WTC11 (cell line): Measurements from ENCODE around the gene FAM107B. TPM values are rescaled to one million over a fixed set of nuclear protein-coding genes. Genes with fewer than 3 reads are reported as not detected.

Source experiments
- ATAC-seq: fragments of 200-7000 bp; cut with Tn5 transposase; 2 replicates; pipeline ENCODE4 v1.10.0; 2021; ENCODE audit warnings: mild to moderate bottlenecking, moderate library complexity
- CTCF ChIA-PET: fragments of 300-600 bp; sonication (Branson Sonifier 250); formaldehyde crosslinking; loops from one replicate; lab custom pipeline; 2021; ENCODE audit warnings: antibody characterized with exemption; lab: Charles Lee
- POLR2A ChIA-PET: fragments of 350-600 bp; sonication (Branson Sonifier 250); formaldehyde crosslinking; loops from one replicate; lab custom pipeline; 2021; ENCODE audit warnings: antibody characterized with exemption; lab: Charles Lee
- DNase-seq: peaks from one replicate; pipeline ENCODE4 v3.0.0; 2021; ENCODE audit warnings: low spot score
- H3K27ac Mint-ChIP-seq: 2 replicates; pipeline ENCODE4 v1.8.0; 2021; ENCODE audit warnings: mixed read lengths
- H3K27me3 Mint-ChIP-seq: 2 replicates; pipeline ENCODE4 v1.8.0; 2021; ENCODE audit warnings: low read depth, mild to moderate bottlenecking, moderate library complexity, mixed read lengths
- H3K36me3 Mint-ChIP-seq: 2 replicates; pipeline ENCODE4 v1.8.0; 2021; ENCODE audit warnings: mixed read lengths
- H3K4me1 Mint-ChIP-seq: 2 replicates; pipeline ENCODE4 v1.8.0; 2022; ENCODE audit warnings: mixed read lengths
- H3K4me3 Mint-ChIP-seq: 2 replicates; pipeline ENCODE4 v1.8.0; 2021; ENCODE audit warnings: mild to moderate bottlenecking, moderate library complexity, mixed read lengths
- H3K9me3 Mint-ChIP-seq: 2 replicates; pipeline ENCODE4 v1.8.0; 2021; ENCODE audit warnings: mixed read lengths
- AR ChIP-seq: fragments of 250-450 bp; sonication (Bioruptor Pico); IDR thresholded peaks from 2 replicates; pipeline ENCODE4 v1.9.0; 2021; ENCODE audit warnings: mild to moderate bottlenecking
- CBFB ChIP-seq: sonication (generic); formaldehyde crosslinking; IDR thresholded peaks from 2 replicates; pipeline ENCODE4 v1.8.1; 2022; ENCODE audit warnings: mild to moderate bottlenecking, low read depth, missing genetic modification reagents
- CDX4 ChIP-seq: fragments of 250-450 bp; sonication (Bioruptor Pico); IDR thresholded peaks from 2 replicates; pipeline ENCODE4 v1.9.0; 2021; ENCODE audit warnings: moderate library complexity, mild to moderate bottlenecking, inconsistent platforms, borderline replicate concordance
- E2F1 ChIP-seq: sonication (generic); formaldehyde crosslinking; IDR thresholded peaks from 2 replicates; pipeline ENCODE4 v1.8.0; 2022; ENCODE audit warnings: mild to moderate bottlenecking, missing genetic modification reagents
- ERG ChIP-seq: fragments of 250-450 bp; sonication (Bioruptor Pico); IDR thresholded peaks from 2 replicates; pipeline ENCODE4 v1.8.0; 2021; ENCODE audit warnings: mild to moderate bottlenecking
- ETV6 ChIP-seq: sonication (generic); formaldehyde crosslinking; IDR thresholded peaks from 2 replicates; pipeline ENCODE4 v1.8.1; 2022; ENCODE audit warnings: mild to moderate bottlenecking, missing genetic modification reagents
- FOXK1 ChIP-seq: sonication (generic); formaldehyde crosslinking; IDR thresholded peaks from 2 replicates; pipeline ENCODE4 v1.8.0; 2022; ENCODE audit warnings: mild to moderate bottlenecking, moderate library complexity, missing genetic modification reagents
- GABPB1 ChIP-seq: sonication (generic); formaldehyde crosslinking; IDR thresholded peaks from 2 replicates; pipeline ENCODE4 v1.8.1; 2023; ENCODE audit warnings: mild to moderate bottlenecking, missing genetic modification reagents
- IRF1 ChIP-seq: sonication (generic); formaldehyde crosslinking; IDR thresholded peaks from 2 replicates; pipeline ENCODE4 v1.8.0; 2023; ENCODE audit warnings: missing genetic modification reagents
- MXD4 ChIP-seq: fragments of 250-450 bp; sonication (Bioruptor Pico); IDR thresholded peaks from 2 replicates; pipeline ENCODE4 v1.8.0; 2021; ENCODE audit warnings: mild to moderate bottlenecking, moderate library complexity, borderline replicate concordance
- MYBL2 ChIP-seq: sonication (generic); formaldehyde crosslinking; IDR thresholded peaks from 2 replicates; pipeline ENCODE4 v1.8.1; 2023; ENCODE audit warnings: mild to moderate bottlenecking, moderate library complexity, missing genetic modification reagents
- NR1H2 ChIP-seq: sonication (generic); formaldehyde crosslinking; IDR thresholded peaks from 2 replicates; pipeline ENCODE4 v1.9.0; 2021; ENCODE audit warnings: mild to moderate bottlenecking, moderate library complexity, missing genetic modification reagents
- PREB ChIP-seq: sonication (generic); formaldehyde crosslinking; IDR thresholded peaks from 2 replicates; pipeline ENCODE4 v1.8.1; 2022; ENCODE audit warnings: mild to moderate bottlenecking, missing genetic modification reagents, moderate library complexity, borderline replicate concordance
- PRRX2 ChIP-seq: fragments of 250-450 bp; sonication (Bioruptor Pico); IDR thresholded peaks from 2 replicates; pipeline ENCODE4 v1.8.0; 2021; ENCODE audit warnings: mild to moderate bottlenecking
- SP1 ChIP-seq: sonication (generic); formaldehyde crosslinking; conservative IDR thresholded peaks from 2 replicates; pipeline ENCODE4 v1.8.1; 2022; ENCODE audit warnings: missing genetic modification reagents
- TEAD1 ChIP-seq: sonication (generic); formaldehyde crosslinking; IDR thresholded peaks from 2 replicates; pipeline ENCODE4 v1.8.0; 2022; ENCODE audit warnings: mild to moderate bottlenecking, missing genetic modification reagents
- TEAD4 ChIP-seq: sonication (generic); formaldehyde crosslinking; IDR thresholded peaks from 2 replicates; pipeline ENCODE4 v1.8.0; 2022; ENCODE audit warnings: mild to moderate bottlenecking, missing genetic modification reagents
- total RNA-seq: library from RNA; stranded (reverse); gene quantifications from 3 replicates; pipeline ENCODE4 v1.2.3, GENCODE V29; 2021
- TF ChIP-seq, protein P1 (sequence below): sonication (generic); formaldehyde crosslinking; IDR thresholded peaks from 2 replicates; pipeline ENCODE4 v1.8.1; 2023; ENCODE audit warnings: mild to moderate bottlenecking, missing genetic modification reagents

The FAM107B gene
- total RNA-seq, 1 experiment from 2014 or later: 22.4 TPM

- Mint-ChIP-seq H3K4me1 (peaks cover 38% of the 10 kb centered on the region), H3K4me3 (no peak overlapping the region), H3K27ac (no peak overlapping the region), H3K27me3 (no peaks in the 10 kb centered on the region), H3K36me3 (no peaks in the 10 kb centered on the region), H3K9me3 (no peaks in the 10 kb centered on the region)
- ATAC-seq (no peak), DNase-seq (no peak)
- ChIA-PET CTCF (no interaction called here), POLR2A (no interaction called here)
- TF ChIP-seq ERG (CRISPR knock-in tag) (no peak), CDX4 (CRISPR knock-in tag) (no peak), IRF1 (CRISPR knock-in tag) (no peak), CBFB (no peak), FOXK1 (no peak), ETV6 (CRISPR knock-in tag) (no peak), E2F1 (CRISPR knock-in tag) (no peak), TEAD1 (CRISPR knock-in tag) (no peak), SP1 (no peak), AR (no peak), MXD4 (CRISPR knock-in tag) (no peak), PREB (CRISPR knock-in tag) (no peak), MYBL2 (CRISPR knock-in tag) (no peak)
- TF ChIP-seq, protein P1, sequence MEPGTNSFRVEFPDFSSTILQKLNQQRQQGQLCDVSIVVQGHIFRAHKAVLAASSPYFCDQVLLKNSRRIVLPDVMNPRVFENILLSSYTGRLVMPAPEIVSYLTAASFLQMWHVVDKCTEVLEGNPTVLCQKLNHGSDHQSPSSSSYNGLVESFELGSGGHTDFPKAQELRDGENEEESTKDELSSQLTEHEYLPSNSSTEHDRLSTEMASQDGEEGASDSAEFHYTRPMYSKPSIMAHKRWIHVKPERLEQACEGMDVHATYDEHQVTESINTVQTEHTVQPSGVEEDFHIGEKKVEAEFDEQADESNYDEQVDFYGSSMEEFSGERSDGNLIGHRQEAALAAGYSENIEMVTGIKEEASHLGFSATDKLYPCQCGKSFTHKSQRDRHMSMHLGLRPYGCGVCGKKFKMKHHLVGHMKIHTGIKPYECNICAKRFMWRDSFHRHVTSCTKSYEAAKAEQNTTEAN (CRISPR knock-in tag): no peak
These were observed 222.7 kb downstream of the FAM107B start for GRCh38 chr10:14552015-14552414.

GRCh38 chr10:14550471-14550981 is 224.2 kb downstream of the FAM107B start:
- POLR2A ChIA-PET: no interaction called here
- CTCF ChIA-PET: interaction anchor here (0.6 to 2.1 kb wide), 2 partner anchors 14 to 401 kb away, joined by 4 to 6 read pairs; no protein-coding TSS in a partner anchor
- Mint-ChIP-seq H3K9me3 (no peaks in the 10 kb centered on the region), H3K27me3 (no peaks in the 10 kb centered on the region), H3K4me3 (no peak overlapping the region), H3K36me3 (no peaks in the 10 kb centered on the region), H3K4me1 (peaks cover 23% of the 10 kb centered on the region), H3K27ac (no peak overlapping the region)
- TF ChIP-seq PRRX2 (CRISPR knock-in tag) (no peak), NR1H2 (CRISPR knock-in tag) (no peak), GABPB1 (peak; percentile 28; the same call in 1 of the 2 replicates), TEAD4 (CRISPR knock-in tag) (no peak)
- no peak for ATAC-seq
- no peak for DNase-seq
